Lower leg skin (tissue), 3 donors: ENCODE results near the gene CACHD1.

Experiments
- POLR2A ChIP-seq, 2 donors: fragments of 450-650 bp; IDR thresholded peaks; one replicate each; pipeline ENCODE4 v1.6.1; 2016 to 2017; ENCODE audit warnings: antibody characterized with exemption in 2 of 2, mild to moderate bottlenecking in 1 of 2, moderate library complexity in 1 of 2
- TF ChIP-seq, protein P1 (sequence below), 3 donors: fragments of 450-650 bp; IDR thresholded peaks; one replicate each; pipeline ENCODE4 v1.5.1; 2016; ENCODE audit warnings: antibody characterized with exemption in 3 of 3, mild to moderate bottlenecking in 3 of 3, moderate library complexity in 2 of 3

DNA sequence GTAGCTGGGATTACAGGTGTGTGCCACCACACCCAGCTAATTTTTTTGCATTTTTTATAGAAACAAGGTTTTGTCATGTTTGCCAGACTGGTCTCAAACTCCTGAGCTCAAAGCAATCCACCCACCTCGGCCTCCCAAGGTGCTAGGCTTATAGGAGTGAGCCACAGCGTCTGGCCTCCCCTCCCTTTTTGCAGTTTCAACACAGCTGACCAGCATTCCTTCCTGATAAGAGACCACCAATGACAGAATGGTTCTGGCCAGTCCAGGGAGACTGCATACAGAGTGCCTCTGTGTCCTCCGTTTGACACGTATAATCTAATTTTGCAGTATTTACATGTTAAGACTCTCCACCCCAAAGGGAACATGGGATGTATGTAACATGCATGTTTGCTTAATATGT is 46.4 kb upstream of the CACHD1 start:
- TF ChIP-seq, protein P1, sequence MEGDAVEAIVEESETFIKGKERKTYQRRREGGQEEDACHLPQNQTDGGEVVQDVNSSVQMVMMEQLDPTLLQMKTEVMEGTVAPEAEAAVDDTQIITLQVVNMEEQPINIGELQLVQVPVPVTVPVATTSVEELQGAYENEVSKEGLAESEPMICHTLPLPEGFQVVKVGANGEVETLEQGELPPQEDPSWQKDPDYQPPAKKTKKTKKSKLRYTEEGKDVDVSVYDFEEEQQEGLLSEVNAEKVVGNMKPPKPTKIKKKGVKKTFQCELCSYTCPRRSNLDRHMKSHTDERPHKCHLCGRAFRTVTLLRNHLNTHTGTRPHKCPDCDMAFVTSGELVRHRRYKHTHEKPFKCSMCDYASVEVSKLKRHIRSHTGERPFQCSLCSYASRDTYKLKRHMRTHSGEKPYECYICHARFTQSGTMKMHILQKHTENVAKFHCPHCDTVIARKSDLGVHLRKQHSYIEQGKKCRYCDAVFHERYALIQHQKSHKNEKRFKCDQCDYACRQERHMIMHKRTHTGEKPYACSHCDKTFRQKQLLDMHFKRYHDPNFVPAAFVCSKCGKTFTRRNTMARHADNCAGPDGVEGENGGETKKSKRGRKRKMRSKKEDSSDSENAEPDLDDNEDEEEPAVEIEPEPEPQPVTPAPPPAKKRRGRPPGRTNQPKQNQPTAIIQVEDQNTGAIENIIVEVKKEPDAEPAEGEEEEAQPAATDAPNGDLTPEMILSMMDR (IDR thresholded peaks at IDR 0.05) = no peak
- TF ChIP-seq POLR2A (IDR thresholded peaks at IDR 0.05) = no peak
